Left forelimb (tissue), 1 donor: Measurements from ENCODE around the gene IGF2BP2.

Experiments used
- DNase-seq: peaks from one replicate; pipeline ENCODE4 v3.0.0-alpha.2; 2018; ENCODE audit warnings: low spot score

IGF2BP2 gene

DNA sequence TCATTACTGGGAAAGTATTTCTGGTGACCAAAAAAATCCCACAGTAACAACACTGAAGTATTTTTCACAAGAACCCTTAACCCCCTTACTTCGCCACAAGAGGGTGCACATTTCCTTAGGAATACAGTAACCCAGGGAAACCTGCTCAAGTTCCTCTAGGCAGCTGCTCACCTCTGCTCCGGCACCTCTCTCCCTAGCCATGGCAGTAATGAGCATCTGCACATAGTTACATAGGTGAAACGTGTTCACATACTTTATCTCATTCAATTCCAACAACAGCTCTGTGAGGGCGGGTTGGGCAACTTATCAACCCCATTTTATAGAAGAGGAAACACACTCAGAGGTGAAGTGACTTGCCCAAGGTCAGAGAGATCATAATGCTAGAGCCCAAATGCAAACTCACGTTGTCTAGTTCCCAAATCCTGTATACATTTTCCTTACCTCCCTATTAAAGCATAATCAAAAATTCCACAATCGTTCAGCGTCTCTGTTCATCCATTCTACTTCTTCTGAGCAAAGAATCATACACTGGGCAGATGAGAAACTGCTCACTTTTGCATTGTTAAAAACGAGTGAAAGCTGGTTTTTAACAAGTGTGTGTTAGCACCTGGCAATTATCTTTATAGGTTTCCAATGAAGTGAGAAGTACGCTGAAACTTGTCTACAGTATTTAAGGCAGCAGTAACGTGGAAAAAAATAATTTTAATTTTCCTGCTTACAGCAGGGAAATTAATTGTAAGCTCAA lies 90.7 kb downstream of the IGF2BP2 start:
- no peak for DNase-seq

DNA sequence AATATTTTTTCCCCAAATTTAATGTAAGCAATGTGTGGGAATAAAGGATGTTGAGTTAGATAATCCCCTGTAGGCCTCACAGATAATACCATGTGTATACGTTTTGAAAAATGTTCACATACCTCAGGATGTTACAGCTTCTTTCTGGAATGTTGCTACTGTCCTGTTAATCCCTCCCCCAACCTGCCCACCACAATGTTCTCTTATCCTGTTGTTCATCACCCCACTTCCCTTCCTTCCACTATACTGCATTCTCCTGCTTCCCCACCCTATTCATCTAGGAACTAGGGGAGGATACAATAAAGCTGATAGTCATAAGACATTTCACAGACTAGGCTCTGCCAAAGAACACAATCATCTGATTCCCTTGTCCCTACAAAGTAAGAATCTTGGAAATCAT lies 92.1 kb downstream of the IGF2BP2 start:
- DNase-seq = no peak

DNA sequence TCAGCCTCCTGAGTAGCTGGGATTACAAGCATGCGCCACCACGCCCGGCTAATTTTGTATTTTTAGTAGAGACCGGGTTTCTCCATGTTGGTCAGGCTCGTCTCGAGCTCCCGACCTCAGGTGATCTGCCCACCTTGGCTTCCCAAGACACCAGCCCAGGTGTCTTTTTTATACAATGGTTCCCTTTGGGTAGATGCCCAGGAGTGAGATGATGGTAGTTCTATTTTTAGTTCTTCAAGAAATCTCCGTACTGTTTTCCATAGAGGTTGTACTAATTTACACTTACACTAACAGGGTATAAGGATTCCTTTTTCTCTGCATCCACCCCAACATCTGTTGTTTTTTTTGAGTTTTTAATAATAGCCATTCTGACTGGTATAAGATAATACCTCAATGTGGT lies 94.3 kb downstream of the IGF2BP2 start:
- no peak for DNase-seq

DNA sequence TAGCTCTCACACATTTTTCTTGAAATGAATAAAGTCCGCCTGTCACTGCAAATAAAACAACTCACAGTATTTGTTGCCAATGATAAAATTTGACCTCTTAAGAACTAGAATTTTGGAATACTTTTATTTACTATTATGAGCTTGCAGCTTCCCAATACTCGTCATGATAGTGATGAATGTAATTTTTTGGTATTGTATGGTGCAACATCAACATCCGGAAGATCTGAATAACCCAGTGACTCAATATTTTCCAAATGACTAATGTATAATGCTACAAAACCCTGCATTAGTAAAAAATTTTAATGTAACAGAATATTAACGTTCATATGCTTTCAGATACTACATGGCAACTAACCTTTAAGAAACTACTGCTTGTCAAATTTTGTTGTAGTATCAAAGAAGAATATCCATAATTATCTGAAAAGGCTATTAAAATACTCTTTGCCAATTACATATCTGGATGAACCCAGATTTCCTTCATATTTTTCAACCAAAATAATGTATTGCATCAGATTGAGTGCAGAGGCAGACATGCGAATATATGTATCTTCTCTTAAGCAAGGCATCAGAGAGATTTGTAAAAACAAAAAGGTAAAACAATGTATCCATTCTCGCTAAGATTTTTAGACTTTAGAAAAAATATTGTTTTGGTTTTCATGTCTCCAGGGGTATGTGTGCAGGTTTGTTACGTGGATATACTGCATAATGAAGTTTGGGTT lies 95.3 kb downstream of the IGF2BP2 start:
- no peak for DNase-seq

DNA sequence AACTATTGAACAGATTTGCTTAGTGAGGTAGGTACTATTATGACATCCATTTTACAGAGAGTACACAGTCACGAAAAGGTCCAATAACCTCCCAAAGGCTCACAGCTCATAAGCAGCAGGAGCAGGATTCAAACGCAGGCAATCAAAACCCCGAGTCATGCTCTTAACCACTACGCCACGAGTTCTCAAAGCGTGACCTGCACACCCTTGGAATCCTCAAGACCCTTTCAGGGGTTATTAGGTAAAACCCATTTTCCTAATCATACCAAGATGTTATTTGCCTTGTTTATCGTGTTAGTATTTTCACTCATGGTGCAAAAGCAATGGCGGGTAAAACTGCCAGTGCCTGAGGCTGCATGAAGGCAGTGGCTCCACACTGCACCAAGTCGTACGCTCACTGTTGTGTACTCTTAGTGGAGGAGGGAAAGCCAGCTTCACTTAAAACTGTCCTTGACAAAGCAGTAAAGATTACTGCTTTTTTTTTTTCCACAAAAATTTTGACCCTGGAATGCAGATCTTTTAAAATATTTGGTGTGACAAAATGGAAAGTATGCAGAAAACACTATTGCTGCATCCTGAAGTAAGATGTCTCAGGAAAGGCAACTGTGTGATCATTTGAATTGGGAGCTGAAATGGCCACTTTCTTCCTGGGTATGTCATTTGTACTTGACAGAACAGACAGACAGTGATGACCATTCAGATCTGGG lies 96.1 kb downstream of the IGF2BP2 start:
- DNase-seq = no peak

DNA sequence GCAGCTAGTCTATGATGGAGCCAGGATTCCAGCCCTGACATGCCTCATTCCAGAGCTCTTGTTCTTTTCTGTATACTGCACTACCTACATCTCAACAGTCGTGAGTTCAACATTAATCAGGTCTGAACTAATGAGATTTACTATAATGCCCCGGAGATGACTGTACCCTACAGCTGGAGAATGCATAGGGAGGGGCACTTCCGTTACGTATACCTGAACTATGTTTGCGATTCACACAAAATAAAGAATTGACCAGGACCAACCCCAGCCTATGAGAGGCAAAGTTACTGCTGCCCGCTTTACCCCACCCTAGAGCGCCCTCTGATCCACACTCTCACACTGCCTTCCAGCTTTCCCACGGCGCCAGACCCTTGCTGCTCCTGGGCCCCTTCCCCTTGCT lies 97.0 kb downstream of the IGF2BP2 start:
- no peak for DNase-seq

DNA sequence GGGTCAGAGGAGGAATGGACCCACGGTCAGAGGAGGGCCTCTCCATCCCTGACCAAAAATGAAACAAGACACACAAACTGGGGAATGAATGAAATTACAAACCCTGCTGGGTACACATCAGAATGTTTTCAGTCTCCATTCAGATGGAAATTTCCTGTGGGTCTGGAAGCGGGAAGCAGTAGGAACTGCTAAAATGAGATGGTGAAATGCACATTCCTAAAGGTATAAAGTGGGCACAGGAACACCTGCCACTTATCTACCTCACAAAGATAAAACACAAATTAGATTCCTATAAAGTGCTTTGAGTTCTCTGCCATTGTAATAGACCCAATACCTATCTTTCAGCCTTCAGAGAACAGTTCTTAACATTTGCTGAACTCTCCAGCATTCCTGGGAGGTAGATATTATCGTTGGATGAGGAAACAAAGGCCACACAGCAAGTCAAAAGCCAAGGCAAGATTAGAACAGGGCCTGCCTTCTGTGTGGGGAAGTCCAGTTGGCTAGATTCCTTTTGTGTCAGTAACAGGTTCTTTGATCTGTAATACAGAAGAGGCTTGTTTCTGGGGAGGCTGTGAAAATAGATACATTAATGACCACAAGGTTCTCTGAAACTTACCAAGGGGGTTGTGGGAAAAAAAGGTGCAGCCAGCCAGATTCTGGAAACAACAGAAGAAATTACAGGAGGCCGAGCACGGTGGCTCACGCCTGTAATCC lies 98.4 kb downstream of the IGF2BP2 start:
- DNase-seq = no peak

DNA sequence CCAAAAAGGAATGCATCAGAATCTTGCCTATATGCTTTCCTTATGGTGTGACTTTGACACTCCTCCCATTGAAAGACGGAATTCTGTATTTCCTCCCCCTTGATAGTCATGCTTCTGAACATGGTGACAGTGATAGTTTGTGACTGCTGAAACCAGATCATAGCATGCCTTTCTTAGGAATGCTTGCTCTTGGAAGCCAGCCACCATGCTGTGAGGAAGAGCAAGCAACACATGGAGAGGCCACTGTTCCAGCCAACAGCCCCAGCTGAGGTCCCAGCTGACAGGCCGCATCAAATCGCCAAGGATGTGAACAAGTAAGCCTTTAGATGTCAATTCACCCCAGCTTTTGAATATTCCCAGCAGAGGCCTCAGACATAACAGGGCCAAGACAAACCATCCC lies 100.1 kb downstream of the IGF2BP2 start:
- no peak for DNase-seq

DNA sequence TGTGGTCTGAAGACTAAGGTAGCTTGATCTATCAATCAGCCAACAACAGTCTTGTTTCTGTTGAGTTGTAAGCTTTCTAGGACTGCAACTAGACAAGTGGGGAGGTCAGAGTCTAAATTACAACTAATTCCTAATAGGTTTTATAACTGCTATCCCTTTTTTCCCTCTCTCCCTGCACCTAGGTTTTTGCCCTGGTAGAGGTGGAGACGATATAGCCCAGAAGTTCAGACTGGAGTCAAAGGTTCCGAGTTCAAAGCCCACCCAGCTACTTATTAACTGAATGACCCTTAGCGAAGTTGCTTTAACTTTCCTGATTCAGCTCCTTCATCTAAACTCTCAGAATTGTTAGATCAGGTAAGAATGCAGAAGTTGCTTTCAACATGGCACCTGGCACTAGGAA lies 100.6 kb downstream of the IGF2BP2 start:
- no peak for DNase-seq

DNA sequence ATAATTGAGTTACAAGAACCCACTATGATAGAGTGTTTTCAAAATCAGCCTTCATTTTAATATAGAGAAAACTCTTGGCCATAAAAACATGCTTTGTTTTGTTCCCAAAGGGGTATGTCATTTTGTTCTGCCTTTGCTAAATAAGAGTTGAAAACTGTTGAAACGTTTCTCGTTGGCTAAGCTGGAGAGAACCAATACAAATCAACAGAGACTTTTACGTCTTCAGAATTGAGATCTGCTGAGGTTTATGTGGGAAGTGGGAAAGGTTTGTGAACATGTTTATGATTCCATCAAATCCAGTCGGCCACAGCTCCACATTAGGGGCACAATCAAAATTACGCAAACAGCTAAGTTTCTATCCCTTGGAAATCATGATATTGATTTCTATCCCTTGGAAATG lies 102.0 kb downstream of the IGF2BP2 start:
- no peak for DNase-seq

DNA sequence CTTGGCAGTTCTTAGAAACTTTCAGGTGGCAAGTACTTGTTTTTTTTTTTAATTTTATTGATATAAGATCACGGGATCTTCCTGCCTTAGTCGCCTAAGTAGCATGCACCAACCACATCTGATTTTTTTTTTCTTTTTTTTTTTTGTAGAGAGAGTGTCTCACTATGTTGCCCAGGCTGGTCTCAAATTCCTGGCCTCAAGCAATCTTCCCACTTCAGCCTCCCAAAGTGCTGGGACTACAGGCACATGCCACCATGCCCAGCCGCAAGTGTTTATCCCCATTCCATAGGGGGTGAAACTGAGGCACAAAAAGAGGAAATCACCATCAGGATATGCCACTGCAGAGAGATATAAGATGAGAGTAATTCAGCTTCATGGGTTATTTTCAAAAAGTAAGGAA lies 102.9 kb downstream of the IGF2BP2 start:
- DNase-seq = no peak

DNA sequence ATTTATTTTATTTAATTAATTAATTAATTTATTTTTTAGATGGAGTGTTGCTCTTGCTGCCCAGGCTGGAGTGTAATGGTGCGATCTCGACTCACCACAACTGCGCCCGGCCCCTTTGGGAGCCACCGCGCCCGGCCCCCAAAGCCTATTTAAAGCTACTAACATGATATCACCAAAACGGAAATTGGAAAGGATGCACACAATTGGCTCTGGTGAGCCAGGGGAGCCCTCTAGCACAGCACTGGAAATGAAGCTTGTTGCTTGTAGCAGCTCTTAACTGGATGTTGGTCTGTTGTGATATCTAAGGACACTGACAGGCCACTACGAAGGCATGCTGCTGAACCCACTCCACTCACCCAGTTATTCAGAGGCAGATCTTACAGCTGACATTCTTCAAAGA lies 104.5 kb downstream of the IGF2BP2 start:
- DNase-seq = no peak

DNA sequence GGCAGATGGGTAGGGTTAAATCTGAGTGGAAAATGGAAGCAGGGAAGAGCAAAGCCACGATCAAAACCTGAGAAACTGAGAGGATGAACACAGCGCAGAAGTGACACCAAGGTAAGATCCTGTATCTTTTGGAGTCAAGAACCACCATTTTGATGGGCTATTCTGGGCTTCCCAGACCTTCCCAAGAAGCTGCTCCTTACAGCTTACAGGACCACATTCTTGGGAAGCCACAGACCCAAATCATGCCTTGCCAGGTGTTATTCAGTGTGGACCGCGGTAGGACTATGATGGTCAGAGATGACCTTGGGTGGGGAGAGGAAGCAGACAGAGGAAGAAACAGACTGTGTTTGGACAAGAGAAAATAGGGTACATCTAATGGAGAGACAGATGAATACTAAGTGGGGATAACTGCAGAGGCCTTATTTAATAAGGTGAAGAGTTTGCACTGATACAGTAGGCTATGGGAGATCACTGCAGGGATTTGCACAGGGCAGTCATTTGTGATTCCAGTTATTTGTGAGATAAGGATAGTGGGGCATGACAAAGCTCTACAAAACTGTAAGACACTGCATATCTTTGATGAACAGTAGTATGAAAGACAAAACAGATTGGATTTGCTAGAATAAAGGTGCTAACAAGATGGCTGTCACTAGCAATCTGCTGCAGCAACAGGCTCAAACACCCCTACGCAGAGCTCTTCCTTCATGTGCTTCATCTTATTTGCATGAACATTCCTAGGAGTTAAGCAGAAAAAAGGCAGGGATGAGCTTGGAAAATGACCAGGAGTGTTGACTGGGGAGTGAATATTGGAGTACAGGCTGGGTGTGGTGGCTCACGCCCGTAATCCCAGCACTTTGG lies 105.9 kb downstream of the IGF2BP2 start:
- no peak for DNase-seq

DNA sequence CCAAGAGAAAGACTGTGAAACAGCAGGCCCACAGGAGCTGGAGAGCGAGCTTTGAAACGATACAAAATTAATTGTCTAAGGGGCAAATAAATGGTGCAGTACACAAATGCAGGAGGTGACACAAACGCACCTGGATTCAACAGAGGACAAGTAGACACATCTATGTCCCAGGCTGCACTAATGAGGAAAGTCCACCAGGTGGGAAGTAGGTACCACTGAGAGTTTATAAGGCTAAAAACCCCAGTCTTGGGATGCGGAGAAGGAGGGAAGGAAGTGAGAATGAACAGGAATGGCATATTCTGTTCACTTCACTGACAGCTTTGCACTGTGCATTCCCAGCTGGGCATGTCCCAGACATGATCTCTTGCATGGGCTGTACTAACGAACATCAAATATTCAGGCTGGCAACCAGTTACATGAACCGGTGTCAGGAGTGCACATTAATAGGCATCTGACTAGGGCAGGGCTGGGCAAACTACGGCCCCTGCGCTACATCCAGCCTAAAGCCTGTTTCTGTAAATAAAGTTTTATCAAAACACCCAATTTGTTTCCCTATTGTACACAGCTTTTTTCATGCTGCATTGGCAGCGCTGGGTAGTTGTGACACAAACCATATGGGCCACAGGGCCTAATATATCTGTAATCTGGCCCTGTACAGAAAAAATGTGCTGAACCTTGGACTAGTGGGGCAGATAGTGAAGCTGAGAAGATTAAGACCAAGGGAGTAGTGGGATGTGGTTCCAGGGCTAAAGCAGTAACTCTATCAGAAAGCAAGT lies 107.0 kb downstream of the IGF2BP2 start:
- DNase-seq = no peak

DNA sequence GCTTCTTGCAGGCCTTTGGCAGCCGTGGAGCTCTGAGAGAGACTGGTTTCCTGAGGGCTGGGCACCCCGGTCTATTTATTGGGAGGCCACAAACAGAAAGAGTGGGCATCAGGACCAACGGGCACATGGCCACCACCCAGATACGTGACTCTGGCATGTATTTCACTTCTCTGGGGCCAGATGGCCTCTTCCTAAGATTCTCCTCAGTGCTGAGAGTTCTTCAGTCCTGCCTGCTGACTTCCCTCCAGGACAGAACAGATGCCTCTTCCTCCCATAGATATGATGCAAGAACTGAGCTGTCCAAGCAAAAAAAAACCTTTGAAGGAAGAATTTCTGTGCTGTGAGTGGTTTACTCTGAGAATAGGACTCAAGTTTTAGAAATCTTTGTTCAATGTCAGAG lies 107.7 kb downstream of the IGF2BP2 start:
- no peak for DNase-seq

DNA sequence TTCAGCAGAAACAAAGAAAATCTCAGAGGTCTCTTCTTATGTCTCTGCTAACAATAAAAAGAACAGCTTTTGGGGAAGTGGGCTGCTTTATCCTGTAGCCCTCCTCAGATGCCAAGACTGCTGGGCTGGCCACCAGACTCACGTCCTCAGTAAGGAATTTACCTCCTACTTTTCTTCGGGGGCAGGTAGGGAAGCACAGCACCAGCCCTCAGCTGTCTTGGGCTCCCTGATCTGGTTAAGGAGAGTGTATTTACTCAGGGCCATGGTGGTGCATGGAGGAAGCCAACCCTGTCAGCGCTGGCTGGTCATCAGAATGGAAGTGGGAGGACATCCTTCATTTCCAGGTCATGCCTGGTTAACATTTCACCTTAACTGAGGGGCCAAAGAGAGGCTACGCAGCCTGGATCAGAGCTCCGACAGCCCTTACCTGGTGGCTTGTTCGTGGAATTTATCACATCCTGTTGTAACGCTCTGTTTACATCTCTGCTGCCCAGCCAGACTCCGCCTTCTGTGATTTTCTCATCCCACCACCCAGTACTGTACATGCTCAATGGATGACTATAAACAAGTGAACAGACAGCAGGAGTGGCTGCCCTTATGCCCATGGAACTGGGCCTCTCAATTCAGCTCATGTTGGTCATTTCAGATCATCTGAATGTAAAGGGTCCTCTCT lies 108.3 kb downstream of the IGF2BP2 start:
- no peak for DNase-seq

DNA sequence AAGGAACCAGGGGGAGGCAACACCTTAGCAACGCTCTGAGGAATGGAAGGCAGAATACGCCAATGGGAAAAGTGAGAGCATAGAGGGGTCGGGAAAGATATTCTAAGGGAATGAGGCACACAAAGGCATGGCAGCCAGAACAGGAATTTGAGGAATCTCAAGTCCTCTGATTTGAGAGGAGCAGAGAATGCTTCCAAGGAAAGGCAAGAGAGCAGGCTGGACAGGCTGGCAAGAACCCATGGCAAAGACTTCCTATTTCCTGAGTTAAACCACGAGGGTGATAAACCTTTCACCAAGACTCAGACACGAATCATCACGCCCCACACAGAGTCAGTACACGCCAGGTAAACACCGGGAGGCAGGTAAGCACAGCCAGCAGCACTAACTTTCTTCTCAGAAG lies 109.8 kb downstream of the IGF2BP2 start:
- no peak for DNase-seq

DNA sequence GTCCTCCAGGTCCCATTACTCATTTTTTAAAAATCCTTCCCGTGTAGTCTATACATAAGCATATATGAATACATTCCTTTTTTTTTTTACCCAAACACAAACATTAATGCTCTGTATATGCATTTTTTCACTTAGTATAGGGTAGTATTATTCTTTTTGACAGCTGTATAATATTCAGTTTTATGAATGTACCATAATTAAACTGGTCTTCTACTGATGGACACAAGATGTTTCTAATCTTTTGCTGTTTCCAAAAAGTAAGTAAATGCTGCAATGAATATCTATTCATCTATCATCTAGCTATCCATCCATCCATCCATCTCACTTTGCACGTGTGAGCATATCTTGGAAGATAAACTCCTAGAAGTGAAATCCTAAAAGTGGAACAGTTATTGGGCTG lies 110.8 kb downstream of the IGF2BP2 start:
- DNase-seq = no peak

DNA sequence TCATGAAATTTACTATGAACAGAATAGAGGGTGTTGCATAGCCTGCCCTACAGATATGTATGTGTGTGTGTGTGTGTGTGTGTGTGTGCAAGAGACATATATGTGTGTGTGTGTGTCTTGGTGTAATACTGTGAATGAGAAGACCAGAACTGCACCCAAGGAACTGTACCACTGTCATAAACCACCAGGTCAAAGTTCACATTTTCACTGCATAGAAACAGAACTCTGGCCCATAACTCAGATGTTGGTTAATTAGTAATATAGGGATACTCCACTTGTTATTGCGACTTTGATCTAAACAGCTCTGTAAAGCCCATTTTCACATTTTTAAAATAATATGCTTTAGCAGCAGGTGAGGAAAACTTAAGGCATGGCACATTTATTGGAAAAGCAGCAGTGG lies 111.8 kb downstream of the IGF2BP2 start:
- no peak for DNase-seq

DNA sequence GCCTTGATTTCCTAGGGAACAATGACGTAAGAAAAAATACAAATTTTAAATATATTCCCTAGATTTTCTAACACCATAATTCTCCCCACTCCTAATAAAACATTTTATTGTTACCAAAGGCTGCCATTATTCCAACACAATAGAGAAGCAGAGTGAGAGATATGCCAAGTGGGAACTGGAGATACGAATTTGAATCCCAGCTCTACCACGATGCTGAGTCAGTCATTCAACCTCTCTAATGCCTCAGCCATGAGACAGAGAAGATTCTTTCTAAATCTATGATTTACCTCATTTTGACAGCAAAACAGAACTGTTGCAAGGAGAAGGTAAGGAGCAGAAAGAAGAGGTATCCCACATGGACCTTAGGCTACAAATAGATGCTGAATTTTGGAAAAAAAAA lies 112.5 kb downstream of the IGF2BP2 start:
- no peak for DNase-seq
